Peyer's patch (tissue), 4 donors: ENCODE data around the gene RCOR3. TPM values are rescaled to one million over a fixed set of nuclear protein-coding genes. Genes with fewer than 3 reads are reported as not detected.

Experiments
- DNase-seq, 3 donors: peaks; one replicate each; pipeline ENCODE4 v3.0.0-alpha.2; 2017 to 2019
- H3K27ac ChIP-seq, 4 donors: fragments of 200-600 bp; sonication (generic); one replicate each; pipeline ENCODE4 v1.5.1; 2016 to 2019
- H3K27me3 ChIP-seq, 2 donors: fragments of 200-600 bp; sonication (generic); one replicate each; pipeline ENCODE4 v1.5.1; 2019
- H3K36me3 ChIP-seq, 3 donors: fragments of 200-600 bp; sonication (generic); one replicate each; pipeline ENCODE4 v1.5.1; 2016 to 2019
- H3K4me1 ChIP-seq, 4 donors: fragments of 200-600 bp; sonication (generic); one replicate each; pipeline ENCODE4 v1.5.1; 2016 to 2019
- H3K4me3 ChIP-seq, 4 donors: fragments of 200-600 bp; sonication (generic); 1 replicate in 3 of 4; 2 replicates in 1 of 4; pipeline ENCODE4 v1.5.1; 2016 to 2019; ENCODE audit warnings: mild to moderate bottlenecking in 1 of 4
- H3K9me3 ChIP-seq, 4 donors: fragments of 200-600 bp; sonication (generic); one replicate each; pipeline ENCODE4 v1.5.1; 2016 to 2019; ENCODE audit warnings: mild to moderate bottlenecking in 1 of 4
- CTCF ChIP-seq, 6 experiments: fragments of 450-650 bp in 4 of 6; fragments of 200-600 bp in 2 of 6; sonication (generic) in 1 of 6; IDR thresholded peaks; one replicate each; pipeline ENCODE4 v1.5.1; 2017 to 2019; ENCODE audit warnings: antibody characterized with exemption in 6 of 6, mild to moderate bottlenecking in 3 of 6, moderate library complexity in 1 of 6
- POLR2A ChIP-seq, 2 donors: fragments of 450-650 bp; IDR thresholded peaks; one replicate each; pipeline ENCODE4 v1.5.1; 2017; ENCODE audit warnings: antibody characterized with exemption in 2 of 2, mild to moderate bottlenecking in 2 of 2, moderate library complexity in 2 of 2
- total RNA-seq, 4 donors: library from RNA; depleted of rRNA; stranded (reverse); fragments of >200 nt; gene quantifications; one replicate each; pipeline ENCODE4 v1.1.0, GENCODE V29; 2016

Gene RCOR3
- total RNA-seq, 4 donors from 2014 or later, result 69.3 to 95.4 (median 74.7) TPM

- Histone ChIP-seq H3K9me3 (no peaks in the 10 kb centered on the region), H3K27me3 (no peaks in the 10 kb centered on the region), H3K4me3 (no peak overlapping the region), H3K4me1 (peaks cover 3 to 32% (median 28%) of the 10 kb centered on the region in 4 donors), H3K27ac (no peak overlapping the region), H3K36me3 (no peaks in the 10 kb centered on the region)
- TF ChIP-seq CTCF (IDR thresholded peaks at IDR 0.05), result no peak
- TF ChIP-seq POLR2A (IDR thresholded peaks at IDR 0.05), result no peak
- no peak for DNase-seq
Observed at GRCh38 chr1:211341999-211342398, 82.8 kb downstream of the RCOR3 start.

DNA sequence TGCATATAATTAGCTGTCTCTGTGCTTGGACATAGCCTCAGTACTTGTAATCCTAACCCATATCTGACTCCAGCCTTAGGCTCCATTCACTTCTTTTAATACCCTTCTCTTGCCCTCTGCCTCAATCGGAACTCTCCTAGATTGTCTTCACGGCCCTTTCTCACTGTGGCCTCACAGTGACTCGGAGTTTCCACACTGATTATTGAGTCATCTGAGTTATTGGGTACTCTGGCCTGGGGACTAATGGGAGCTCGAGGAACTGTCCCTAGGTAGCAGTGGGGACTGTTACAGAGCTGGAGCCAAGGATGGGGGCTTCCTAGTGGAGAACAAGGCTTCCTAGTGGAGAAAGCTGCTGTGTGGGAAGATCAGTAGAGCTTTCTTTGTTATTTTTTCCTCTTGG lies 84.4 kb downstream of the RCOR3 start:
- no peak overlapping the region for H3K4me3 ChIP-seq
- no peaks in the 10 kb centered on the region for H3K27me3 ChIP-seq
- TF ChIP-seq CTCF (IDR thresholded peaks at IDR 0.05) (no peak), POLR2A (IDR thresholded peaks at IDR 0.05) (no peak)
- peak overlapping the region in 1 of 4 donors; percentile 3 for H3K27ac ChIP-seq
- DNase-seq, result peak in 1 of 3 donors; percentile 12
- no peaks in the 10 kb centered on the region for H3K9me3 ChIP-seq
- H3K36me3 ChIP-seq, result no peaks in the 10 kb centered on the region
- H3K4me1 ChIP-seq, result peaks cover 3 to 28% (median 19%) of the 10 kb centered on the region in 4 donors

DNA sequence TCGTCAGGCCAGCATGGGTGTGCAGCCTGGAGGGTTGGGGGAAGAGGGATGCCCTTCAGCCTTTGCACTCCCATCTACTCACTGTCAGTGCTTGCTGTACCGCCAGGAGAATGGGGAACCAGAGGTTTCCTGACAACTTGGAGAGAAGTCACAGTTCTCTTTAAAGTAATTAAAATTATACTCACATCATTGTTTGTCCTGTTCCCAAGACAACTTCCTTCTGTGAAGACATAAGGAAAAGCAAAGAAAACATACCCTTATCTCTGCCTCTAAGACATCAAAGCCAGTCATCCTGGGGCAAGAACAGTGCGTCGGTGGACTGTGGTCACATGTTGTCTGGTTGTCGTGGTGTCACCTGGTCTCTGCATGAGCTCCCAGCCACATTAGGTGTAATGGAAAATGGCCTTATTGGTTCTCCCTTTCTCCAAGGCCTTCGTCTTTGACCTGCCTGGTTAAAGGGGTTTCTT lies 85.0 kb downstream of the RCOR3 start:
- no peaks in the 10 kb centered on the region for H3K27me3 ChIP-seq
- TF ChIP-seq POLR2A (IDR thresholded peaks at IDR 0.05), result no peak
- TF ChIP-seq CTCF (IDR thresholded peaks at IDR 0.05), result no peak
- peaks cover 3 to 28% (median 14%) of the 10 kb centered on the region in 4 donors for H3K4me1 ChIP-seq
- H3K27ac ChIP-seq, result peak overlapping the region in 1 of 4 donors; percentile 3
- no peaks in the 10 kb centered on the region for H3K9me3 ChIP-seq
- no peak overlapping the region for H3K4me3 ChIP-seq
- DNase-seq, result peak in 1 of 3 donors; percentile 21
- H3K36me3 ChIP-seq, result no peaks in the 10 kb centered on the region

DNA sequence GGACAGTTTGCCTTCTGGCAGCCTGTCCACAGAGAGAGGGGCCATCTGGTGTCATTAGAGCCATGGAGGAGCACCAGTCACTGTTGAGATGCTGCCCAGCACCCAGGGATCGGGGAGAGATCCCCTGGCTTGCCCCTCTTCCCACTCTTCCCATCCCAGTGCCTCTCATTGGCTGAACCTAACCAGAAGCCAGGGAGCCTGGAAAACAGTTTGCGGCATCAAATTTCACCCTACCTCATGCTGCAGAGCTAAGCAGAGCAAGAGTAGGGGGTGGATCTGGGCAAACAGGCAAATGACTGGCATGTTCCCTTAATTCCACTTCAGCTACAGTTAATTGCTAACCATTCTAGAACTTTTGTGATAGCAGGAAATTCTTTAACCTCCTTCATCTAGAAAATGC lies 86.6 kb downstream of the RCOR3 start:
- H3K27ac ChIP-seq, result no peak overlapping the region
- no peaks in the 10 kb centered on the region for H3K36me3 ChIP-seq
- H3K4me1 ChIP-seq, result peaks cover 3 to 16% (median 8%) of the 10 kb centered on the region in 4 donors
- DNase-seq, result peak in 1 of 3 donors; percentile 1
- TF ChIP-seq CTCF (IDR thresholded peaks at IDR 0.05) (no peak), POLR2A (IDR thresholded peaks at IDR 0.05) (no peak)
- H3K9me3 ChIP-seq, result no peaks in the 10 kb centered on the region
- no peak overlapping the region for H3K4me3 ChIP-seq
- H3K27me3 ChIP-seq, result no peaks in the 10 kb centered on the region

GRCh38 chr1:211347077-211347844 lies 88.1 kb downstream of the RCOR3 start:
- Histone ChIP-seq H3K9me3 (no peaks in the 10 kb centered on the region), H3K27me3 (no peaks in the 10 kb centered on the region), H3K4me1 (peaks cover 0 to 9% (median 4%) of the 10 kb centered on the region in 4 donors), H3K36me3 (no peaks in the 10 kb centered on the region), H3K27ac (no peak overlapping the region), H3K4me3 (no peak overlapping the region)
- TF ChIP-seq POLR2A (IDR thresholded peaks at IDR 0.05) (no peak), CTCF (IDR thresholded peaks at IDR 0.05) (no peak)
- peak in 1 of 3 donors; percentile 12 for DNase-seq
